Thymus (tissue), 11 donors: Measurements from ENCODE around the gene LANCL2. TPM values are rescaled to one million over a fixed set of nuclear protein-coding genes. Genes with fewer than 3 reads are reported as not detected.

ENCODE experiments used
- DNase-seq, 9 donors: peaks; one replicate each; pipeline ENCODE4 v3.0.0-alpha.2; 2013; ENCODE audit warnings: low spot score in 9 of 9, low read depth in 6 of 9, missing footprints in 1 of 9
- H3K27ac ChIP-seq, 2 donors: one replicate each; pipeline ENCODE4 v1.5.1; 2013; ENCODE audit warnings: control low read depth in 1 of 2, low read depth in 1 of 2, low read length in 1 of 2, mild to moderate bottlenecking in 1 of 2, moderate library complexity in 1 of 2
- H3K27me3 ChIP-seq, 2 donors: one replicate each; pipeline ENCODE4 v1.5.1; 2013; ENCODE audit warnings: low read length in 1 of 2; ENCODE audit not compliant: control insufficient read depth in 2 of 2, insufficient read depth in 1 of 2
- H3K36me3 ChIP-seq, 2 donors: one replicate each; pipeline ENCODE4 v1.5.1; 2013; ENCODE audit warnings: low read length in 1 of 2, mild to moderate bottlenecking in 1 of 2, moderate library complexity in 1 of 2; ENCODE audit not compliant: control insufficient read depth in 2 of 2, insufficient read depth in 2 of 2
- H3K4me1 ChIP-seq, 2 donors: one replicate each; pipeline ENCODE4 v1.5.1; 2013; ENCODE audit warnings: low read length in 2 of 2; ENCODE audit not compliant: control insufficient read depth in 2 of 2, insufficient read depth in 2 of 2
- H3K4me3 ChIP-seq, 2 donors: one replicate each; pipeline ENCODE4 v1.5.1; 2013; ENCODE audit warnings: low read length in 2 of 2, control low read depth in 1 of 2, mild to moderate bottlenecking in 1 of 2
- H3K9me3 ChIP-seq, 2 donors: one replicate each; pipeline ENCODE4 v1.5.1; 2013; ENCODE audit warnings: low read length in 1 of 2, mild to moderate bottlenecking in 1 of 2; ENCODE audit not compliant: control insufficient read depth in 2 of 2, insufficient read depth in 1 of 2
- WGBS: extraction: QIAGEN DNeasy Blood & Tissue Kit; methylation state at CpG from one replicate; pipeline ENCODE4 v1.1.7; 2013; 5-methylcytosine and 5-hydroxymethylcytosine counted together
- polyA plus RNA-seq: library from polyadenylated mRNA; stranded (reverse); fragments of 200-250 nt; gene quantifications from one replicate; pipeline ENCODE4 v1.2.3, GENCODE V29; 2013
- total RNA-seq: library from RNA; stranded (reverse); fragments of 120-200 nt; gene quantifications from one replicate; pipeline ENCODE4 v1.2.4, GENCODE V29; 2013
- donor health status: healthy.

The LANCL2 gene
- total and polyA plus RNA-seq, 2 donors, result 8.3 to 20.0 TPM

- no peak overlapping the region for H3K4me3 ChIP-seq
- H3K36me3 ChIP-seq, result no peaks in the 10 kb centered on the region
- peaks cover 73 to 97% of the 10 kb centered on the region in 2 donors for H3K4me1 ChIP-seq
- 67% methylated on average over 1 of the region's 1 CpG for WGBS
- peak overlapping the region in 1 of 2 donors; percentile 80 for H3K27ac ChIP-seq
- no peak for DNase-seq
- no peaks in the 10 kb centered on the region for H3K27me3 ChIP-seq
- no peaks in the 10 kb centered on the region for H3K9me3 ChIP-seq
Observed at GRCh38 chr7:55437375-55437774, 72.2 kb downstream of the LANCL2 start.

- 87% methylated on average over 13 of the region's 13 CpGs for WGBS
- Histone ChIP-seq H3K9me3 (no peaks in the 10 kb centered on the region), H3K27ac (peak overlapping the region; percentile 80 to 87), H3K4me1 (peaks cover 66 to 89% of the 10 kb centered on the region in 2 donors), H3K36me3 (no peaks in the 10 kb centered on the region), H3K27me3 (no peaks in the 10 kb centered on the region), H3K4me3 (peak overlapping the region in 1 of 2 donors; percentile 52)
- DNase-seq, result no peak
Observed at GRCh38 chr7:55438085-55438756, 73.1 kb downstream of the LANCL2 start.

GRCh38 chr7:55438757-55439525 lies 73.8 kb downstream of the LANCL2 start:
- peak overlapping the region; percentile 80 to 87 for H3K27ac ChIP-seq
- DNase-seq, result peak in 5 of 9 donors; percentile 47 to 82 (median 66)
- no peaks in the 10 kb centered on the region for H3K36me3 ChIP-seq
- 46% methylated on average over 19 of the region's 19 CpGs for WGBS
- H3K9me3 ChIP-seq, result no peaks in the 10 kb centered on the region
- H3K27me3 ChIP-seq, result no peaks in the 10 kb centered on the region
- peaks cover 61 to 82% of the 10 kb centered on the region in 2 donors for H3K4me1 ChIP-seq
- peak overlapping the region; percentile 34 to 52 for H3K4me3 ChIP-seq

GRCh38 chr7:55439627-55440026 lies 74.5 kb downstream of the LANCL2 start:
- Histone ChIP-seq H3K27ac (peak overlapping the region; percentile 80 to 87), H3K36me3 (no peaks in the 10 kb centered on the region), H3K9me3 (no peaks in the 10 kb centered on the region), H3K4me3 (peak overlapping the region; percentile 34 to 52), H3K4me1 (peaks cover 56 to 75% of the 10 kb centered on the region in 2 donors), H3K27me3 (no peaks in the 10 kb centered on the region)
- peak in 5 of 9 donors; percentile 29 to 78 (median 60) for DNase-seq
- 62% methylated on average over 10 of the region's 10 CpGs for WGBS

GRCh38 chr7:55440040-55440690 lies 75.0 kb downstream of the LANCL2 start:
- H3K4me1 ChIP-seq, result peaks cover 55 to 69% of the 10 kb centered on the region in 2 donors
- no peaks in the 10 kb centered on the region for H3K27me3 ChIP-seq
- H3K36me3 ChIP-seq, result no peaks in the 10 kb centered on the region
- no peaks in the 10 kb centered on the region for H3K9me3 ChIP-seq
- peak overlapping the region in 1 of 2 donors; percentile 87 for H3K27ac ChIP-seq
- WGBS, result 84% methylated on average over 13 of the region's 13 CpGs
- DNase-seq, result no peak
- peak overlapping the region; percentile 34 to 52 for H3K4me3 ChIP-seq

GRCh38 chr7:55441002-55441401 lies 75.9 kb downstream of the LANCL2 start:
- 94% methylated on average over 5 of the region's 5 CpGs for WGBS
- Histone ChIP-seq H3K4me3 (peak overlapping the region; percentile 34 to 52), H3K9me3 (no peaks in the 10 kb centered on the region), H3K27ac (peak overlapping the region in 1 of 2 donors; percentile 30), H3K36me3 (no peaks in the 10 kb centered on the region), H3K27me3 (no peaks in the 10 kb centered on the region), H3K4me1 (peaks cover 48 to 61% of the 10 kb centered on the region in 2 donors)
- no peak for DNase-seq

- WGBS, result 96% methylated on average over 7 of the region's 7 CpGs
- Histone ChIP-seq H3K27ac (no peak overlapping the region), H3K9me3 (no peaks in the 10 kb centered on the region), H3K4me3 (peak overlapping the region; percentile 34 to 52), H3K36me3 (no peaks in the 10 kb centered on the region), H3K4me1 (peaks cover 41 to 52% of the 10 kb centered on the region in 2 donors), H3K27me3 (no peaks in the 10 kb centered on the region)
- DNase-seq, result no peak
Observed at GRCh38 chr7:55441774-55442522, 76.8 kb downstream of the LANCL2 start.

- no peak for DNase-seq
- H3K36me3 ChIP-seq, result peaks cover 0 to 6% of the 10 kb centered on the region in 2 donors
- 83% methylated on average over 1 of the region's 1 CpG for WGBS
Observed at GRCh38 chr7:55444786-55445185, 79.6 kb downstream of the LANCL2 start.

More at GRCh38 chr7:55444786-55445185, 79.6 kb downstream of the LANCL2 start:
- Histone ChIP-seq H3K27ac (no peak overlapping the region), H3K4me3 (no peak overlapping the region), H3K4me1 (peaks cover 20 to 24% of the 10 kb centered on the region in 2 donors), H3K9me3 (no peaks in the 10 kb centered on the region), H3K27me3 (peaks cover 0 to 17% of the 10 kb centered on the region in 2 donors)
